Endodermal cell (in vitro differentiated cells): Measurements from ENCODE around the gene SNORC. TPM values are rescaled to one million over a fixed set of nuclear protein-coding genes. Genes with fewer than 3 reads are reported as not detected.
A peak's percentile ranks its signal among the peaks of the same experiment; 100 is the strongest.

Experiments used
- DNase-seq: peaks from one replicate; pipeline ENCODE4 v3.0.0-alpha.2; 2017
- H3K27ac ChIP-seq: 2 replicates; pipeline ENCODE4 v1.5.1; 2013; ENCODE audit warnings: mild to moderate bottlenecking, low read depth, low read length, moderate library complexity
- H3K27me3 ChIP-seq: 2 replicates; pipeline ENCODE4 v1.6.1; 2013; ENCODE audit warnings: mild to moderate bottlenecking, low read length, moderate library complexity; ENCODE audit not compliant: insufficient read depth, control insufficient read depth, poor library complexity, severe bottlenecking
- H3K36me3 ChIP-seq: 2 replicates; pipeline ENCODE4 v1.7.0; 2013; ENCODE audit warnings: mild to moderate bottlenecking, low read length, moderate library complexity; ENCODE audit not compliant: control insufficient read depth, insufficient read depth
- H3K4me1 ChIP-seq: one replicate; pipeline ENCODE4 v1.7.0; 2013; ENCODE audit warnings: low read length; ENCODE audit not compliant: control insufficient read depth, insufficient read depth
- H3K4me3 ChIP-seq: 2 replicates; pipeline ENCODE4 v1.5.1; 2013; ENCODE audit warnings: mild to moderate bottlenecking, low read length, moderate library complexity
- H3K9ac ChIP-seq: 2 replicates; pipeline ENCODE4 v1.6.1; 2013; ENCODE audit warnings: mild to moderate bottlenecking, low read length, moderate library complexity; ENCODE audit not compliant: poor library complexity, severe bottlenecking; ENCODE audit errors: extremely low read depth
- H3K9me3 ChIP-seq: 2 replicates; pipeline ENCODE4 v1.6.1; 2013; ENCODE audit warnings: mild to moderate bottlenecking, low read length, moderate library complexity; ENCODE audit not compliant: control insufficient read depth
- H3K27ac Mint-ChIP-seq: 2 replicates; pipeline ENCODE4 v1.8.0; 2020; ENCODE audit warnings: mixed read lengths
- H3K27me3 Mint-ChIP-seq: 2 replicates; pipeline ENCODE4 v1.8.0; 2021; ENCODE audit warnings: mild to moderate bottlenecking, mixed read lengths; ENCODE audit not compliant: insufficient read depth
- H3K36me3 Mint-ChIP-seq: 2 replicates; pipeline ENCODE4 v1.8.0; 2020; ENCODE audit warnings: low read depth, mixed read lengths
- H3K4me1 Mint-ChIP-seq: 2 replicates; pipeline ENCODE4 v1.8.0; 2020; ENCODE audit warnings: mixed read lengths
- H3K4me3 Mint-ChIP-seq: 2 replicates; pipeline ENCODE4 v1.8.0; 2020; ENCODE audit warnings: mild to moderate bottlenecking, moderate library complexity, mixed read lengths
- H3K9me3 Mint-ChIP-seq: 2 replicates; pipeline ENCODE4 v1.8.0; 2020; ENCODE audit warnings: mild to moderate bottlenecking, mixed read lengths
- CTCF ChIP-seq: fragments of 200-600 bp; sonication (generic); conservative IDR thresholded peaks from 2 replicates; pipeline ENCODE4 v1.5.0; 2021; ENCODE audit warnings: antibody characterized with exemption, mild to moderate bottlenecking
- WGBS, 2 experiments: methylation state at CpG; one replicate each; pipeline versions ENCODE4 v1.1.5 to v1.1.7; 2013; ENCODE audit warnings: missing lambda C conversion rate in 2 of 2, mixed read lengths in 1 of 2; ENCODE audit not compliant: insufficient coverage in 1 of 2, insufficient read length in 1 of 2; 5-methylcytosine and 5-hydroxymethylcytosine counted together
- total RNA-seq, 2 donors: library from RNA; stranded (reverse); fragmentation: NEBNext Ultra II Directional in 1 of 2; extraction: Animal tissue kit (Norgen Biotek cat#: 25700) in 1 of 2; gene quantifications; 2 replicates in 1 of 2; 3 replicates in 1 of 2; pipeline ENCODE4 v1.2.1, GENCODE V29; 2021

The SNORC gene
- total RNA-seq, 2 donors from 2014 or later, result 3.6 to 5.0 TPM

- no peaks in the 10 kb centered on the region for H3K4me1 ChIP-seq
- Mint-ChIP-seq H3K4me3 (no peak overlapping the region), H3K27me3 (peaks cover 31% of the 10 kb centered on the region), H3K9me3 (no peaks in the 10 kb centered on the region), H3K27ac (no peak overlapping the region), H3K36me3 (no peaks in the 10 kb centered on the region), H3K4me1 (peaks cover 7% of the 10 kb centered on the region)
- no peak for DNase-seq
- no peak for TF ChIP-seq CTCF
- peaks cover 20% of the 10 kb centered on the region for H3K27me3 ChIP-seq
- H3K9ac ChIP-seq, result no peak overlapping the region
- no peaks in the 10 kb centered on the region for H3K9me3 ChIP-seq
- no peaks in the 10 kb centered on the region for H3K36me3 ChIP-seq
- H3K27ac ChIP-seq, result no peak overlapping the region
- 89 to 94% methylated on average over 4 to 6 of the region's 6 CpGs for WGBS, 2 experiments
- H3K4me3 ChIP-seq, result no peak overlapping the region
Measured at GRCh38 chr2:232873909-232874641, 4.0 kb downstream of the SNORC start.

- 93 to 95% methylated on average over 12 to 16 of the region's 16 CpGs for WGBS, 2 experiments
- no peaks in the 10 kb centered on the region for H3K9me3 ChIP-seq
- Mint-ChIP-seq H3K4me3 (peak overlapping the region; percentile 45), H3K27me3 (peaks cover 30% of the 10 kb centered on the region), H3K27ac (no peak overlapping the region), H3K9me3 (no peaks in the 10 kb centered on the region), H3K36me3 (no peaks in the 10 kb centered on the region), H3K4me1 (peaks cover 2% of the 10 kb centered on the region)
- no peak overlapping the region for H3K4me3 ChIP-seq
- H3K4me1 ChIP-seq, result no peaks in the 10 kb centered on the region
- DNase-seq, result no peak
- no peak overlapping the region for H3K27ac ChIP-seq
- TF ChIP-seq CTCF, result no peak
- no peak overlapping the region for H3K9ac ChIP-seq
- H3K27me3 ChIP-seq, result peaks cover 20% of the 10 kb centered on the region
- H3K36me3 ChIP-seq, result no peaks in the 10 kb centered on the region
Measured at GRCh38 chr2:232874677-232875223, 4.7 kb downstream of the SNORC start.

GRCh38 chr2:232875256-232876121 is 5.4 kb downstream of the SNORC start:
- H3K27me3 ChIP-seq, result peaks cover 20% of the 10 kb centered on the region
- peak overlapping the region; percentile 45 for H3K4me3 Mint-ChIP-seq
- H3K4me1 Mint-ChIP-seq, result no peaks in the 10 kb centered on the region
- peak; percentile 68 for DNase-seq
- H3K36me3 ChIP-seq, result no peaks in the 10 kb centered on the region
- no peaks in the 10 kb centered on the region for H3K4me1 ChIP-seq
- no peak overlapping the region for H3K4me3 ChIP-seq
- no peak overlapping the region for H3K27ac Mint-ChIP-seq
- no peaks in the 10 kb centered on the region for H3K36me3 Mint-ChIP-seq
- peaks cover 29% of the 10 kb centered on the region for H3K27me3 Mint-ChIP-seq
- no peak overlapping the region for H3K27ac ChIP-seq
- WGBS, 2 experiments, result 39 to 53% methylated on average over 12 to 34 of the region's 37 CpGs
- no peak for TF ChIP-seq CTCF
- H3K9me3 ChIP-seq, result no peaks in the 10 kb centered on the region
- H3K9ac ChIP-seq, result no peak overlapping the region
- no peaks in the 10 kb centered on the region for H3K9me3 Mint-ChIP-seq
